Fibroblast of skin of left biceps (primary cell): ENCODE results near the gene ITPRIP.
A peak's percentile ranks its signal among the peaks of the same experiment; 100 is the strongest.

Experiments used
- DNase-seq, 2 experiments: peaks; one replicate each; pipeline ENCODE4 v3.0.0-alpha.2; 2013; ENCODE audit warnings: low read depth in 2 of 2

Gene ITPRIP

DNA sequence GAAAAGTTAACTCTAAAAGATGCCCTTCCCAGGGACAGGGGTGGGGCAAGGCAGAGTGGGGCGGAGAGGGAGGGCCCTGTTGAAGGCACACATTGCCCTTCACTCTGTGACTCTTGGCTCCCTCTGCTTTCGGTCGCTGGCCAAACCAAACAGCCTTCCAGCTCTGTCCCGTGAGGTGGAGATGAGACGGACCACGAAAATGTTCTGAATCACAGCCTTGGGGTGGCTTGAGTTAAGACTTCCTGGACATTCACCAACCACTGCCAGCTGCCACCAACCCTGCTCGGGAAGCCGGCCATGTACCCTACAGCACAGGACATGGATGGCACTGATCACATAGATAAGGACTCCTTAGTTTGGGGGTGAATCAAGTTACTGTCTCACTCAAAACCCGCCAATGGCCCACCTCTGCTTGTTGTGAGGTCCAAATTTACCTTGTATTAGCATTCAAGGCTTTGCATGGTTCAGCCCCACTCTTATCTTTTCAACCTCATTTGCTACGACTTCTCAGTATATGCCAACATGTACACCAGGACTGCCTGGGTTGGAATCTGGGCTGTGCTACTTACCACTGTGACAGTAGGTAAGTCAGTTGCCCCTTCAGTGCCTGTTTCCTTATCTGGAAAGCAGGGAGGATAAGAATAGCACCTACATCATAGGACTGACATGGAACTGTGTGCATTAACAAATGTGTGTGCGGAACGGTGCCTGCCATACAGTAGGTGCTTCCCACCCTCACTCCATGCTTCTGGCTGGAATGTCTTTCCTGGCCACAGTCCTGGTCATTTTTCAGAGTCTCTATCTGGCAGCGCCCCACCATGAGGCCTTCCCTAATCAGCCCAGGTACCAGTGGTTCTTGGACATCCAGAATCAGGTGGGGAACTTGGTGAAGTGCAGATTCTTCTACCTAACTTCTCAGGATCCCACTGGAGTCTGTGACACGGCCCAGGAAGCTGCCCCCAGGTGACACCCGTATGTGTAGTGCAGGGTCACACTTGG is 28.0 kb downstream of the ITPRIP start:
- DNase-seq: no peak

DNA sequence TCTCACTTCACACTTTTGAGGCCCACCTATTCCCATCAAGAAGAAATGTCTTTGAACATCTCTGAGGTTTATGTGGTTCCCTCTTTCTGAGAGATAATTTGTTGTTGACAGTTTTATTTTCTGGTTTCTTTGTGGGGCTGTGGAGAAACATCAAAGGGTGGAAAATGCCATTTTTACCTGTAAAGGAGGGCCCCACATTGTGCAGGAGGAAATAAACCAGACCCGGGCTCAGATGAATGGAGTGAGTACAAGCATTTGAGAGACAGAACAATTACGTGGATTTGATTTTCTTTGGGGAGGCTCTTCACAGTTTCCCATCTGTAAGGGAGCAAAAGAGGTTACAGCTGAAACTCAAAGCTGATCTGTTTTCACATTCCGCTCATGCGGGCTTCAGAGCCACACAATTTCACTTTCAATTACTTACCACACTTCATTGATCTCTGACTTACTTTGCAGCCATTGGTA is 29.8 kb downstream of the ITPRIP start:
- DNase-seq: no peak

DNA sequence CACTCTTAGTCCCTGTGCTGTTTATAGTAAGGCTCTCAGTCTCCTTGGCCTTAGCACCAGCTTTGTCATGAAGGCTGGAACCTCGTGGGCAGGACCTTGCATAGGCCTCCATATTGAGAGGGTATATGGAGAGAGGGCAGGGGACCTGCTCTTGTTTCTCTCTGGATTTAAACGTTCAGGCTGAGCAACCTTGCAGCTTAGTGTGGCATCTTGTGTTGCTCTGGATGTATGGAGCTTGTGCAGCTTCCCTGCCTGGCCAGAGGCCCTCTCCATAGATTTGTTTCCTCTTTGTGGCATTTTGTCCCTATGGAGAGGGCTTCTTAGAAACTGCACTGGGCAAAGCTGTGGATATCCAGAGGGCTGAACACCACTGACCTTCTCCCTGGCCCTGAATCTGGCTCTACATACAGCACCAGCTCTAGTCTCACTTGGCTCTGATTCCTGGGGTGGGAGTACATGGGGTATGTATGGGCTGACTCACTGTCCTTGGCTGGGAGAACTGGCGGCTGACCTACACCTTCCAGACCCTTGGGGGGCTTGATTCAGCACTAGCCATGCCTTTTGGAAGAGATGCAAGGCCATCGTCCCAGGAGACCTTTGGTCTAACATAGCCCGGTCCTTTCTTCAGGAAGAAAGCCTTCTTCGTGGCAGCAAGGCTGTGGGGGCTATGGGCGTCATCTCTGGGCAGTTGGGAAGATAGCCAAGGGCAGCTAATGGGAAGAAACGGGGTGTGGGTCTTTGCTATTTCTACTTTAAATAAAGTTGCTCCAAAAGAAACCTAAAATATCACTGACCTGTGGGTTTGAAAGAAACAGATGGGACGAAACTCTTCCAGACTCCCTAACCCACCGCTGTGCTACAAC is 30.5 kb downstream of the ITPRIP start:
- DNase-seq: no peak

DNA sequence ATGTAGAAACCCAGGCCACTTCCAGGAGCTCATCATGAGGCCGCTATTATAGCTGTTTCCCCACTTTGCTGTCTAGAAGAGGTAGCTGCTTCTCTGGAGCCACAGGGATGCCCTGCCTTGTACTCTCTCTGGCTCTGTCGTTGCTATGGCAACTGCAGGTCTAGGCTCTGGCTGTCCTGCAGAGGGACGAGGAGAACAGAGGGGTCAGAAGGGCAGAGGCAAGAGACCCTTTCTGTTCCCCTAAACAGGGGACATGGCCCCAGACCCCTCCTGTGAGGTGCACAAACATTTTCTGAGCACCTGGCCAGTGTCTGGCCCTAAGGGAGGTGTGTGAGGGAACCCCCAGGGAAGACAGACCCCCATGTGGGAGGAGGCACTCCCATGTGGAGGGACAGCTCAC is 31.4 kb downstream of the ITPRIP start:
- no peak for DNase-seq

DNA sequence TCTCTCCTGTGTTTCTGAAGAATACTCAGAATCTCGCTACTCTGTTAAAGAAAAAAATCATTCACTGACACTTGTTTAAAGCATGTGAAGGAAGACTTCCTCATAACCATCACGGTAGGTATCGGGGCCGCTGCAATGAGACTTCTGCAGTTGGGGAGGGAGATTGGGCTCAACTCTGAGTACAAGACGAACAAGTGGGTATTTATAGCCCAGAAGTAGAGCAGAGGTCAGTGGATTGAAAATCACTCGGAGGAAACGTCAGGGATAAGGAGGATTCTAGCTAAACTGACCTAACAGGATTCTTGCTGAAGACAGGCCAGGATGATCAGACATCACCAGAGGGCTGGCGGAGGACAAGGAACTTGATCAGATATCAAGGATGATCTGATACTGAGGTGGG is 33.3 kb downstream of the ITPRIP start:
- DNase-seq: no peak

DNA sequence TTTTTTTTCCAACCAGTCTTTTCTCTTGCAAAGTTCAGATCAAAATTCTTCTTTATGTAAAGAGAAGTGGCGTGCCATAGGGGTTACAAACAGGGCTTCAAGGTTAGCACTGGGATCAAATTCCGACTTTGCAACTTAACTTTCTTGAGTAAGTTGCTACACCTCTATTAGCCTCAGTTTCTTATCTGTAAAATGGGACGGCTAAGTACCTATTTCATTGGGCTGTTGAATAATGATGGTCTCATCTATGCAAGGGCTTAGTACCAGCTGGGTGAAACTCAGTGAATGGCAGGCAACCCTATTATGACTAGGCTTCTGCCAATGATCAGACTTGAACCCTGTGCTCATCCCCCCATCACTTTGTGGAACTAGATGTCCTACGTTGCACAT is 33.9 kb downstream of the ITPRIP start:
- DNase-seq: no peak

DNA sequence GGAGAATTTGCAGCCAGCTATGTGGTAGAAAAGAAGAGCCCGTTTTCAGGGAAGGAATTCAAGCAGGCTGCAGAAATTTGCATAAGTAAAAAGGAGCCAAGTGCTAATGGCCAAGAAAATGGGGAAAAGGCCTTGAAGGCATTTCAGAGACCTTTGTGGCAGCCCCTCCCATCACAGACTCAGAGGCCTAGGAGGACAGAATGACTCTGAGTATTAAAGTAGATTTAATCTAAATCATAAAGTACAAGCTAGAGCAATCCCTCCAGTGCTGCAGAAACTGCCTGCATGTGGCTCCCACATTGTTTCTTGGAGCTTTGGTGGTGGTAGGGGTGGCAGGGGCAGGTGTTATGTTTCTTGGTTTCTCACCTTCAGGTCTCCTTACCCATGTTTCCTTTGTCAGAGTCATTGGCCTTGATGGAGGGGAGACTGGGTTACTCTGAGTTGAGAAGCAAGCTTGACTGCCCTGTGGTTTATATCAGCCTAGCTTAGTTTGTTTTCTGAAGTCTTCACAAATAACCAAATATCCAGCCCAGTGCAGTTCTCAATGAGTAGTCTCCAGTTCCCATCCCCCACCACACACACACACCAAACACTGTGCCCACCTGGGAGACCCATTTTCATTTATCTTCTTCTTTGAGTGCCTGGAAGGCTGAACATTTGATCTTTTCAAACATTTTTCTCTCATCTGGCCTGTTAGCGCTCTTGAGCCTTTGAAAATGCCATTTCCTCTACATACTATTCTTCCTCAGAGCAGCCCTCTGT is 34.5 kb downstream of the ITPRIP start:
- DNase-seq: no peak

DNA sequence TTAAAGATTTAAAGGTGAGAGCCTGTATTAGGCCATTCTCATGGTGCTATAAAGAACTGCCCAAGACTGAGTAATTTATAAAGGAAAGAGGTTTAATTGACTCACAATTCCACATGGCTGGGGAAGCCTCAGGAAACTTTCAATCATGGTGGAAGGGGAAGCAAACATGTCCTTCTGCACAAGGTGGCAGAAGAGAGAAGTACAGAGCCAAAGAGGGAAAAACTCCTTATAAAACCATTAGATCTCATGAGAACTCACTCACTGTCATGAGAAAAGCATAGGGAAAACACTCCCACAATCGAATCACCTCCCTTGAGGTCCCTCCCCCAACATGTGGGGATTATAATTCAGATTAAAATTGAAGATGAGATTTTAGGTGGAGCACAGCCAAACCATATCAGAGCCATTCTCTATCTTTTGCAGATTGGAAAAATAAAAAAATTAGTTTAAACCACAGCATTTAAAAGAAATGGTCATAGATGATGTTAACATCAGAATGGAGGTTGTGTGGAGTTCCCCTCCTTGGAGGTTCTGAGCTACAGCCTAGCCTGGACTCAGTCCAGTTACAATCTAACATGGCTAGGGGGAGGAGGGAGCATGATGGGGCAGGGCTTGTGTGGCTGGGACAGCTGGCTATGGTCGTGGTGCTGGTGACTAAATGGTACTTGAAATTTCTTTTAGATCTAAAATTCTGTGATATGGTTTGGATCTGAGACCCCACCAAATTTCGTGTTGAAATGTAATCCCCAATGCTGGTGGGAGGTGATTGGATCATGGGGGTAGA is 36.2 kb downstream of the ITPRIP start:
- no peak for DNase-seq

DNA sequence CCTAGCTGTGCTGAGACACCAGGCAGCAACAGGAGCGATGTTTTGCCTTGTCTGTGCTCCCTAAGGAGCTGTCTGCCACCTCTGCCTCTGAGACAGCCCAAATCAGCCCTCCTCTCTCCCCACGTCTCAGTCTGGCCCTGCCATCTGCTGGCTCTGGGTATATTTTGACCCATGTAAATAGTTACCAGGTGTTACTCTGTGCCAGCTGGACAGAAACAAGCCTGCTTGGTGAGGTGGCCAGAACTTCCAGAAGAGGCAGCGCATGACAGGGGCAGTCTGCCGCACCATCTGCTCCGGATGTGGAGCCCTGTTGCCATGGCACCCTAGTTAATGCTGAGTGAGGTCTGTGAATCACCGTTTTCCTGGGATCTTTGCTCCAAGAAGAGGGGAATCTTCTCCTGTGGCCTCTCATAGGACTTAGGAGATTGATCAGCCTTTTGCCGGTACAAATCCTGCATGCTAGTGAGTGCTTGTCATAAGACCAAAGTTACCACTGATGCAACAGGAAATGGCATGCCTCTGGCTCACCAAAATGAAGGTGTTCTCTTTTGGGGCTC is 37.5 kb downstream of the ITPRIP start:
- peak; percentile 87 to 89 for DNase-seq

DNA sequence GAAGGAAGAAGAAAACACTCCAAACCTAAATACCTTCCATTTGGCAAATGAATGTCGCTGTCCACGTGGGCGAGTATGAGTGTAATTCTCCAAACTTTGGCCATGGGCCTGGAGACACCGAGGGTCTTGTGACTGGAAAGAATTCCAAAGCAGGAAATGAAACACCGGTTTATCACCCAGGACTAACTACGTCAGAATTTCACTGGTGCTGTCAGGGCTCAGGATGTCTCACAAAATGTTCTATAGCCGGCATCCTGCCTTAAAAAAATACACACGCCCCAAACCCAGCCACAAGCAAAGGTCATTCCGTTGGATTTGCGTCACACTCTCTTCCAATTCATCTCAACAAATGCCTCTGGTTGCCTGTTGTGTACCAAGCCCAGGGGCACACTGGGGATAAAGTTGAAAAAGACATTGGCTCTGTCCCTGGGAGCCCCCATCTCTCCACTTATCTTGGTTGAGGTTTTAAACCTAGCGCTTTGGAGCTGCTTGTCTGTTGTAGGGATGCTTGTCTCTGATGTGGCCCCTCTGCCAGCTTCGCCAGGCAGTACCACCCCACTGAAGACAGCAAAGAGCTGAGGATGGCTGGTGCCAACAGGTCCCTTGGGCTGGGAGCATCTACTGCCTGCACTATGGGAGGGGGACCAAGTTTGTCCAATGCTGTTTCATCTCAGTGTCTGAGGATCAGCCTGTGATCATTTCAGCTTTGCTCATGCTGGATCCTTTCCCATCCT is 38.1 kb downstream of the ITPRIP start:
- DNase-seq: peak; percentile 81

DNA sequence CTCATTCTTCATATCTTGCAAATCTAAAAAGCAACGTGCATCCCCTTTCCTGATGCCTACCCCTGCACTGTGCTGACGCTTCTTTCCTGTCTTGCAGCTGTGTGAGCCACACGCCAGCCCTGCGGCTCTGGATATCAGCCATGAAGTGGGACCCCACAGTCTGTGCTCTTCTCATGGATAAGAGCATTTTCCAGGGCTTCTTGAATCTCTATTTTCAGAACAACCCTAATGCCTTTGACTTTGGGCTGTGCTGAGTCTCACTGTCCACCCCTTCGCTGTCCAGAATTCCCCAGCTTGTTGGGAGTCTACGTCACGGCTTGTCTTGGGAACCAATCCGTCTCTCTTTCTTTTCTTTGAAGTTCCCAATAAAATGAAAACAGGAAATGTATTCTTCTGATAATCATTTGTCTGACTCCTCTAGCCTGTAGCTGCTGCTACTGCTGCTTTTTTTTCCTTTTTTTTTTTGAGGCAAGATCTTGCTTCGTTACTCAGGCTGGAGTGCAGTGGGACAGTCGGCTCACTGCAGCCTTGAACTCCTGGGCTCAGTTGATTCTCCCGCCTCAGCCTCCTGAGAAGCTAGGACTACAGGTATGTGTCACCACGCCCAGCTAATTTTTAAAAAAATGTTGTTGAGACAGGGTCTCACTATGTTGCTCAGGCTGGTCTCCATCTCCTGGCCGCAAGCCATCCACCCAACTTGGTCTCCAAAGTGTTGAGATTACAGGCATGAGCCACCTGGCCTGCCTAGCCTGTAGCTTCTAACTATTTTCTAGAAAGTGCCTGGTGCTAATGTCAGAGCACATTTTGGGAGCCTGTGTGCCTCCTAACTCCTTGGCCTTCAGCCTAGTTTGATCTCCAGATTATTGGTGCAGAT is 39.0 kb downstream of the ITPRIP start:
- DNase-seq: no peak

DNA sequence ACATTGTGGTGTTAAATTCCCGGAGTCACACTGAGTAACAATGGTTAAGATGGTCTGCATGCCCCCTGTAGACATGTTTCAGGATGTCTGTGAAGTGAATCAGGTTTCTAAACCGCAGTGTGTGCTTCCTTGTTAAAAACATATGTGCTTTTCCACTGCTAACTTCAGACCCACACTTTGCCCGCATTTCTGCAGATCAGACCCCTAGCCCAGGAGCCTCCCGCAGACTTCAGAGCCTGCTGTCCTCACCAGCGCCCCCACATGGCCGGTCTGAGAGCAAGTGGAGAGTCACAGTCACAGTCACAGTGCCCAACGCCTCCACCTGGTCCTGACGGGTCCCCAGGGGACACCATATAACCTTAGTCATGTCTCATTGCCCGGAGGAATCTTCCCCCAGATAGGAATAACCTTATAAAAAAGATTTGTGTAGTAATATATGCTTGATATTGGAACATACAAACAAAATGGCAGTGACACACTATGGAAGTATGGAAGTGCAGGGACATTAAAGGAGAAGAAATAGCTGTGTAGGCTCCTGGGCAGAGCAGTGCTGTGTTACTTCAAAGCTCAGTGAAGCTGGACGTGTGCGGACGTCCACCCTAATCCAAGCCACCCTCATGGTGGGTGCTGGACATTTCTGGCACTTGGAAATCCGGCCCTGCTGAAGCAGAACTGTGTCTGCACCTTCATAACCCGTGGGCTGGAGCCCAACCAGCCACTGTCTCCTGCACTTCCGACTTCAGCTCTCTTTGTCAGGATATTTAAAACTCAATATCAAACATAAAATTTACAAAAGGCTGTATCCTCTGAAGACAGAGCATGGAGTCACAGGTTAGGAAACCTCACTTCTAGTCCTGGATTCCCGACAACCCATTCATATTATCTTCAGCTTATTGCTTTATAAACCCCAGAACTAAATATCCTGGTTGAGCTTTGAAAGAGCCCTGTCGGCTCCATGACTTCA is 40.3 kb downstream of the ITPRIP start:
- peak; percentile 80 to 86 for DNase-seq

DNA sequence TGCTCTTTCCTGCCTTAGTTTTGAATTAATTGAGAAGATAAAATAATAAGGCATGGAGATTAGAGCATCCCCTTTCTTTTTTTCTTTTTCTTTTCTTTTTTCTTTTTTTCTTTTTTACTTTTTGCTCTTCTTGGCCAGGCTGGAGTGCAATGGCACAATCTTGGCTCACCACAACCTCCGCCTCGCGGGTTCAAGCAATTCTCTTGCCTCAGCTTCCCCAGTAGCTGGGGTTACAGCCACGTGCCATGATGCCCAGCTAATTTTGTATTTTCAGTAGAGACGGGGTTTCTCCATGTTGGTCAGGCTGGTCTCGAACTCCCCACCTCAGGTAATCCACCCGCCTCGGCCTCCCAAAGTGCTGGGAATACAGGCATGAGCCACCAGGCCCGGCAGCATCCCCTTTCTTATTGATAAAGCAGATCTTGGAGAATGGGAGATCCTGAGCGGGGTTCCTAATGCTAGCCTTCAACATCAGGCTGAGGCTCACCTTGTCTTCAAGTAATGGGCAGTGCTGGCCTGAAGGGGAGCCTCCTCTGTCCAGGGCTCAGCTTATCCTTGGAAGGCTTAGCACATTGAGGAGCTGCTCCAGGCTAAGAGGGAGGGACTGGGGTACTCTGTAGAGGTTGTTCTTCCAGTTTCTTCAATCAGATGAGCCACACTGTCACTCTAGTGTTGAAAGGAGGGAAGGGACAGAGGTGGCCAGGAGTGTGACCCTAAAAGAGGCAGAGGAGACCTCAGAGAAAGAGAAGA is 41.4 kb downstream of the ITPRIP start:
- DNase-seq: no peak

DNA sequence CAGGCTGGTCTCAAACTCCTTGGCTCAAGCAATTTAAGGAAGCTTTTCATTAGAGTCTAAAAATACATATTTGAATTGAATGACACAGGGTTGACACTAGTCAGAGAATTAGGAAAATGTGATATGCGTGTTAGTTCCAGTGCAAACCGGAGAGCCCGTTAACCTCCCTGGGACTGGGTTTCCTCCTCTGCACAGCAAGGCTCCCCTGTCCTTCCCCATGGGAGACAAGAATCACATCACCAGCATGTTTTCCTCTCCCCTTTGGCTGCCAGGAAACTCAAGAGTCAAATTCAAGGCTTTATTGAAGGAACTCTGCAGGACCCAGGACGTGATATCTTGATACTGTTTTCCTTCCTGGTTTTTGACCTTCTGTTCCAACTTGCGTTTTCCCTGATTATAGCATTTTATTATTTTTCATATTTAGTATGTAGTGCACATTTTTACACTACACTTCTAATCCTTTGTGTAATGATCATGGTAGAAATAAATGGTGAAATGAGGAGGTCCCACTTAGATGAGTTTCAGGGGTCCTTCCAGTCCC is 44.4 kb downstream of the ITPRIP start:
- DNase-seq: no peak

DNA sequence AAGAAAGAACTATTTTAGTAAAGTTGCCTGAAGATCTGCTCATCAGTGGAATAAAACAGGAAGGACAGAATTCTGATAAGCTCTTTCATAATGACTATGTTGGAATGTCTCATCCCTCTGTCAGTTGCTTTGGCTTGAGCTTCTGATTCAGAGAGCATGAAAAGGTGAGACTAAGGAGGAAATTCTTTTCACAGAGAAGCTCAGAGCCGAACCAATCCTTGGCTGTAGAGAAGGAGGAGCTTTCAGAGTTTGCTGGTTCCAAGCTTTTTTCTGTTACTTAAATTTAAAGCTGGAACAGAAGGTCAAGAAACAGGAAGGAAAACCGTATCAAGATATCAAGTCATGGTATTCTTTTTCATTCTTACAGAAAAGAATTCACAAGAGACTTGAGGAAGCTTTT is 45.3 kb downstream of the ITPRIP start:
- no peak for DNase-seq

DNA sequence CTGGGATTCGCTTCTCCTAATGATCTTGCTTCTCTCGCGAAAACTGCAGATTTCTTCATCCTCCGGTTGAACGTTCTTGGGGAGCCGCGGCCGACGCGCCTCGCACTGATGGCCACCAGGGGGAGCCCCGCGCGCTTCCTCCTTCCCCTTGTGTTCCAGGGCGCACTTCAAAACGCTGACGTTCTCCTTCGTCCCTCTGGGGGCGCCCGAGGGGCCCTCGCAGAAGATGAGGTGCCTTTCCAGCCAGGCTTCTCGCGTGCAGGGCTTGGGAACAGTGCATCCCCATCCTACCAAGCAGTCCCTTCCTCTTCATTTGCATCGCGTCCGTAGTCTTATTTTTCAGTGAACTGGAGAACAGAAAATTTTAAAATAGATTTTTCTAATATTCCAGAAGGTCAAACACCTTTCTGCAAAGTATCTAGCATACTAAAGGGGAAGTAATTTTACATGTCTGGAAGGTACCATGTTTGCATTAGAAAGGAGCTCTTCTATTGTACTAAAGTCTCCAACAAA is 46.8 kb downstream of the ITPRIP start:
- DNase-seq: peak in 1 of 2 experiments; percentile 66

DNA sequence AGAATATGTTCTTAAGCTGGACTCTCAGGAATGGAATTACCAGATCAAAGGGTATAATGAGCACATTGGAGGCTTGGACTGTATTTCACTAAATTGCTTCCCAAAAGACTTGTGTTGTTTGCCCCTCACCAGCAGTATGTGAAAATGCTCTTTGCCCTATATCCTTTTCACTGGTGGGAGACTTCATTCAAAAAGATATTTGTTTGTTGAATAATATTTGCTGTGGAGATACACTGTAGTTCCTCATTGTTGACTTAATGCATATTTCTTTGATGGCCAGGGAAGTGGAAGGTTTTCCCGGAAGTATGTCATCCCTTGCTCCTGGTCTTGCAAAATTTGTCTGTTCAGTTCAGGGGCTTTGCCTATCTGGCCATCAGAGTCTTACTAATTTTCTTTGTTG is 49.9 kb downstream of the ITPRIP start:
- DNase-seq: no peak
